HepG2 (cell line): Measurements from ENCODE around the gene FGF1.

Experiments used
- ATF2 ChIP-seq: sonication (generic); formaldehyde crosslinking; IDR thresholded peaks from 2 replicates; pipeline ENCODE4 v1.4.0; 2020; ENCODE audit warnings: missing genetic modification reagents
- CTCF ChIP-seq: sonication (generic); formaldehyde crosslinking; IDR thresholded peaks from 2 replicates; pipeline ENCODE4 v1.5.0; 2020; ENCODE audit warnings: mild to moderate bottlenecking, missing genetic modification reagents, moderate library complexity
- TOPORS ChIP-seq: sonication (generic); formaldehyde crosslinking; IDR thresholded peaks from 2 replicates; pipeline ENCODE4 v1.8.0; 2023; ENCODE audit warnings: mild to moderate bottlenecking, missing genetic modification reagents
- ZNF276 ChIP-seq: sonication (generic); formaldehyde crosslinking; IDR thresholded peaks from 2 replicates; pipeline ENCODE4 v1.4.0; 2020; ENCODE audit warnings: mild to moderate bottlenecking, low read depth, missing genetic modification reagents
- ZNF430 ChIP-seq: sonication (generic); formaldehyde crosslinking; IDR thresholded peaks from 2 replicates; pipeline ENCODE4 v1.9.0; 2021; ENCODE audit warnings: mild to moderate bottlenecking, missing genetic modification reagents
- ZNF441 ChIP-seq: sonication (generic); formaldehyde crosslinking; IDR thresholded peaks from 2 replicates; pipeline ENCODE4 v1.7.0; 2021; ENCODE audit warnings: missing genetic modification reagents, borderline replicate concordance
- ZNF512 ChIP-seq: sonication (generic); formaldehyde crosslinking; IDR thresholded peaks from 2 replicates; pipeline ENCODE4 v1.4.0; 2020; ENCODE audit warnings: mild to moderate bottlenecking, missing genetic modification reagents

GRCh38 chr5:142618130-142618523 is 67.8 kb downstream of the FGF1 start:
- TF ChIP-seq CTCF (CRISPR knock-in tag) = no peak
- no peak for TF ChIP-seq ZNF276 (CRISPR knock-in tag)
- TF ChIP-seq ZNF441 = no peak
- TF ChIP-seq ZNF512 (CRISPR knock-in tag) = no peak
- TF ChIP-seq ATF2 (CRISPR knock-in tag) = no peak
- no peak for TF ChIP-seq ZNF430 (CRISPR knock-in tag)
- no peak for TF ChIP-seq TOPORS
